Frontal cortex (tissue), 4 donors: ENCODE measurements around the gene SEPSECS. TPM values are rescaled to one million over a fixed set of nuclear protein-coding genes. Genes with fewer than 3 reads are reported as not detected.
A peak's percentile ranks its signal among the peaks of the same experiment; 100 is the strongest.

ENCODE experiments used
- DNase-seq, 2 donors: peaks; one replicate each; pipeline ENCODE4 v3.0.0; 2012; ENCODE audit warnings: low spot score in 2 of 2
- FAIRE-seq: peaks from 2 replicates; lab custom pipeline; 2012; peaks lifted over from hg19 to GRCh38; lab: Jason Lieb, UNC
- total RNA-seq: library from RNA; depleted of rRNA; stranded (reverse); fragments of >200 nt; gene quantifications from one replicate; pipeline ENCODE4 v1.2.3, GENCODE V29; 2014
- donor health status: control.
- donor health status: control.
- donor health status: control.

Gene SEPSECS
- 13.0 TPM for total RNA-seq

- FAIRE-seq (peak; percentile 76), DNase-seq (peak; percentile 68 to 72)
Measured at GRCh38 chr4:25159837-25160713, at the start of gene SEPSECS. Gene SEPSECS (minus strand): TSS chr4:25160449. CDS start chr4:25160369, 80 bp downstream.

- FAIRE-seq (no peak), DNase-seq (no peak)
Measured at GRCh38 chr4:25209702-25210101, 49.5 kb upstream of the SEPSECS start.

- no peak for FAIRE-seq
- DNase-seq = no peak
Measured at GRCh38 chr4:25207997-25208396, 47.7 kb upstream of the SEPSECS start.

GRCh38 chr4:25198713-25199112 lies 38.5 kb upstream of the SEPSECS start:
- FAIRE-seq = no peak
- no peak for DNase-seq

- DNase-seq = no peak
- no peak for FAIRE-seq
Measured at GRCh38 chr4:25190407-25190806, 30.2 kb upstream of the SEPSECS start.

- DNase-seq (no peak), FAIRE-seq (no peak)
Measured at GRCh38 chr4:25184056-25184455, 23.8 kb upstream of the SEPSECS start.

GRCh38 chr4:25182937-25183336 lies 22.7 kb upstream of the SEPSECS start:
- FAIRE-seq = no peak
- no peak for DNase-seq

- no peak for FAIRE-seq
Measured at GRCh38 chr4:25180524-25181131, 20.4 kb upstream of the SEPSECS start.

GRCh38 chr4:25178838-25179261 lies 18.6 kb upstream of the SEPSECS start:
- DNase-seq (no peak), FAIRE-seq (no peak)

More at GRCh38 chr4:25180524-25181131, 20.4 kb upstream of the SEPSECS start:
- DNase-seq = no peak

- no peak for FAIRE-seq
Measured at GRCh38 chr4:25177147-25177546, 16.9 kb upstream of the SEPSECS start.

GRCh38 chr4:25174674-25175073 lies 14.4 kb upstream of the SEPSECS start:
- no peak for FAIRE-seq

More at GRCh38 chr4:25177147-25177546, 16.9 kb upstream of the SEPSECS start:
- DNase-seq = no peak

GRCh38 chr4:25172961-25173915 lies 13.0 kb upstream of the SEPSECS start:
- DNase-seq (peak in 1 of 2 donors; percentile 49), FAIRE-seq (no peak)

More at GRCh38 chr4:25174674-25175073, 14.4 kb upstream of the SEPSECS start:
- DNase-seq = no peak

GRCh38 chr4:25171201-25171865 lies 11.1 kb upstream of the SEPSECS start:
- no peak for FAIRE-seq
- DNase-seq = no peak

- FAIRE-seq = no peak
- no peak for DNase-seq
Measured at GRCh38 chr4:25169446-25169845, 9.2 kb upstream of the SEPSECS start.

- FAIRE-seq = no peak
Measured at GRCh38 chr4:25165916-25166315, 5.7 kb upstream of the SEPSECS start.

GRCh38 chr4:25163196-25163595 lies 2.9 kb upstream of the SEPSECS start:
- DNase-seq (no peak), FAIRE-seq (no peak)

More at GRCh38 chr4:25165916-25166315, 5.7 kb upstream of the SEPSECS start:
- no peak for DNase-seq

- FAIRE-seq (no peak), DNase-seq (no peak)
Measured at GRCh38 chr4:25162566-25162965, 2.3 kb upstream of the SEPSECS start.

GRCh38 chr4:25161593-25161950 lies 1.3 kb upstream of the SEPSECS start:
- DNase-seq (no peak), FAIRE-seq (no peak)
